K562 (cell line): ENCODE measurements around the gene FAM180B. TPM values are rescaled to one million over a fixed set of nuclear protein-coding genes. Genes with fewer than 3 reads are reported as not detected.

ENCODE experiments used
- ATAC-seq: fragments of 200-7000 bp; cut with Tn5 transposase; 3 replicates; pipeline ENCODE4 v1.9.1; 2020; ENCODE audit warnings: moderate library complexity
- BruUV-seq: library from RNA; stranded (reverse); fragments of 400-500 nt; replicated peaks from 2 replicates; lab custom pipeline; 2021; lab: Mats Ljungman, UMichigan
- CTCF ChIA-PET: fragments of 300-600 bp; formaldehyde crosslinking; extraction: SDS; loops from one replicate; lab custom pipeline; 2021; ENCODE audit warnings: low intra/inter-chr PET ratio; lab: Yijun Ruan, JAX
- POLR2A ChIA-PET: fragments of 300-600, 350-650 bp; sonication (Branson Sonifier 250); formaldehyde crosslinking; extraction: SDS; loops from one replicate; lab custom pipeline; 2021; ENCODE audit warnings: antibody characterized with exemption, inconsistent platforms; lab: Yijun Ruan, JAX
- DNase-seq, 4 experiments: peaks; one replicate each; pipeline versions ENCODE4 v3.0.0 to v3.0.0-alpha.2; 2011 to 2018; ENCODE audit warnings: low spot score in 3 of 4, mixed read lengths in 3 of 4; ENCODE audit errors: extremely low read depth in 1 of 4
- FAIRE-seq: peaks from 2 replicates; lab custom pipeline; 2011; peaks lifted over from hg19 to GRCh38; lab: Jason Lieb, UNC
- H2AFZ ChIP-seq: 2 replicates; pipeline ENCODE4 v1.6.0; 2011; ENCODE audit warnings: low read depth, low read length, control low read depth, inconsistent platforms
- H3K27ac ChIP-seq: fragments of 200-600 bp; 3 replicates; pipeline ENCODE4 v1.8.0; 2011; ENCODE audit warnings: low read depth, mild to moderate bottlenecking, control low read depth, inconsistent platforms, low read length, moderate library complexity, mixed read lengths; ENCODE audit errors: extremely low read depth
- H3K27me3 ChIP-seq, 2 experiments: fragments of 300-600 bp in 1 of 2; 2 replicates in 1 of 2; 3 replicates in 1 of 2; pipeline versions ENCODE4 v1.6.0 to v1.8.0; 2011; ENCODE audit warnings: inconsistent platforms in 2 of 2, low read length in 2 of 2, mild to moderate bottlenecking in 1 of 2, mixed read lengths in 1 of 2, moderate library complexity in 1 of 2; ENCODE audit not compliant: control insufficient read depth in 2 of 2, insufficient read depth in 2 of 2
- H3K36me3 ChIP-seq: fragments of 300-600 bp; 3 replicates; pipeline ENCODE4 v1.8.0; 2011; ENCODE audit warnings: mild to moderate bottlenecking, low read length, inconsistent platforms; ENCODE audit not compliant: control insufficient read depth, insufficient read depth
- H3K4me1 ChIP-seq, 2 experiments: fragments of 200-600 bp in 1 of 2; replicated peaks in 1 of 2; 2 replicates in 1 of 2; 3 replicates in 1 of 2; pipeline versions ENCODE4 v1.5.1 to v1.8.0; 2011; ENCODE audit warnings: inconsistent platforms in 2 of 2, low read length in 2 of 2, mild to moderate bottlenecking in 1 of 2, mixed read lengths in 1 of 2, moderate library complexity in 1 of 2; ENCODE audit not compliant: control insufficient read depth in 2 of 2, insufficient read depth in 2 of 2
- H3K4me2 ChIP-seq: 2 replicates; pipeline ENCODE4 v1.6.1; 2011; ENCODE audit warnings: low read length, control low read depth, inconsistent platforms, mixed read lengths; ENCODE audit not compliant: insufficient read depth
- H3K4me3 ChIP-seq: fragments of 200-600 bp; sonication (generic), shearing (Covaris generic); 2 replicates; pipeline ENCODE4 v1.5.1; 2016; ENCODE audit warnings: control low read depth, inconsistent platforms
- H3K79me2 ChIP-seq: fragments of 200-600 bp; 3 replicates; pipeline ENCODE4 v1.8.0; 2011; ENCODE audit warnings: low read length, inconsistent platforms; ENCODE audit not compliant: control insufficient read depth, insufficient read depth
- H3K9ac ChIP-seq, 2 experiments: 2 replicates each; pipeline versions ENCODE4 v1.6.0 to v1.6.1; 2011; ENCODE audit warnings: low read depth in 2 of 2, low read length in 2 of 2, control low read depth in 1 of 2, inconsistent platforms in 1 of 2, mild to moderate bottlenecking in 1 of 2, mixed read lengths in 1 of 2; ENCODE audit not compliant: insufficient read depth in 1 of 2
- H3K9me1 ChIP-seq: one replicate; pipeline ENCODE4 v1.6.0; 2011; ENCODE audit warnings: inconsistent platforms, mild to moderate bottlenecking, low read length, moderate library complexity; ENCODE audit not compliant: control insufficient read depth, insufficient read depth
- H3K9me3 ChIP-seq: replicated peaks from 2 replicates; pipeline ENCODE4 v1.5.1; 2011; ENCODE audit warnings: low read depth, low read length, inconsistent platforms; ENCODE audit not compliant: control insufficient read depth, insufficient read depth
- H4K20me1 ChIP-seq: replicated peaks from 2 replicates; pipeline ENCODE4 v1.6.1; 2011; ENCODE audit warnings: low read length, inconsistent platforms, mixed read lengths; ENCODE audit not compliant: control insufficient read depth, insufficient read depth
- ARID1B ChIP-seq: fragments of 450-650 bp; IDR thresholded peaks from 2 replicates; pipeline ENCODE4 v1.6.1; 2016; ENCODE audit warnings: antibody characterized with exemption, mild to moderate bottlenecking, inconsistent platforms
- BMI1 ChIP-seq: fragments of 150-350 bp; IDR thresholded peaks from 2 replicates; pipeline ENCODE4 v1.6.1; 2014; ENCODE audit warnings: low read length
- CREB1 ChIP-seq, 2 experiments: sonication (generic) in 1 of 2; formaldehyde crosslinking in 1 of 2; IDR thresholded peaks; 2 replicates each; pipeline versions ENCODE4 v1.6.1 to v1.8.0; 2012 to 2022; ENCODE audit warnings: inconsistent platforms in 1 of 2, mild to moderate bottlenecking in 1 of 2, missing genetic modification reagents in 1 of 2, moderate library complexity in 1 of 2
- MYNN ChIP-seq, 2 experiments: sonication (generic); formaldehyde crosslinking in 1 of 2; IDR thresholded peaks; 2 replicates each; pipeline versions ENCODE4 v1.5.0 to v1.6.1; 2016 to 2020; ENCODE audit warnings: antibody characterized with exemption in 1 of 2, missing genetic modification reagents in 1 of 2
- NRF1 ChIP-seq, 2 experiments: fragments of 450-650 bp; IDR thresholded peaks in 1 of 2; conservative IDR thresholded peaks in 1 of 2; 2 replicates each; pipeline ENCODE4 v1.6.1; 2014; ENCODE audit warnings: mild to moderate bottlenecking in 2 of 2
- TAL1 ChIP-seq: fragments of 450-650 bp; IDR thresholded peaks from 2 replicates; pipeline ENCODE4 v1.6.1; 2016; ENCODE audit warnings: mild to moderate bottlenecking
- ZNF174 ChIP-seq: fragments of 250-450 bp; sonication (Bioruptor Pico); IDR thresholded peaks from 2 replicates; pipeline ENCODE4 v1.4.0; 2020; ENCODE audit warnings: mild to moderate bottlenecking
- WGBS: fragments of 100-300 bp; shearing (Covaris generic); methylation state at CpG from one replicate; pipeline ENCODE4 v1.1.6; 2016; ENCODE audit warnings: low coverage, mixed read lengths; ENCODE audit not compliant: insufficient coverage; ENCODE audit errors: missing lambda C conversion rate; 5-methylcytosine and 5-hydroxymethylcytosine counted together
- in situ Hi-C: fragments of 300-500 bp; cut with MboI; formaldehyde crosslinking; loops from 4 replicates; pipeline ENCODE4 v1.15.0; 2018; ENCODE audit warnings: inconsistent platforms, mixed read lengths
- intact Hi-C: fragments of 100-400 bp; cut with micrococcal nuclease; formaldehyde crosslinking; loops from 2 replicates; pipeline ENCODE4 v1.14.2; 2022
- polyA plus RNA-seq, 8 experiments: library from polyadenylated mRNA; depleted of rRNA in 4 of 8; stranded (reverse) in 5 of 8; unstranded in 3 of 8; fragments of >200 nt; fragmentation: Nextera tagmentation in 2 of 8; fragmentation: Illumina TruSeq in 1 of 8; extraction: Ambion mirVana in 2 of 8; extraction: Trizol in 1 of 8; gene quantifications; 2 replicates each; pipeline versions ENCODE4 v1.2.1 to v1.2.3, GENCODE V29; 2011 to 2014; ENCODE audit warnings: inconsistent platforms in 1 of 8, missing spikeins in 1 of 8
- total RNA-seq, 7 experiments: library from RNA; depleted of rRNA in 6 of 7; stranded (reverse); fragments of >200 nt in 6 of 7; fragmentation: Illumina TruSeq in 2 of 7; extraction: Trizol in 2 of 7; gene quantifications; 2 replicates each; pipeline versions ENCODE4 v1.2.1 to v1.2.3, GENCODE V29; 2011 to 2021; ENCODE audit warnings: low replicate concordance in 1 of 7
- TF ChIP-seq, protein P1 (sequence below): fragments of 450-650 bp; IDR thresholded peaks from 2 replicates; pipeline ENCODE4 v1.6.1; 2016; ENCODE audit warnings: missing biosample characterization, missing genetic modification characterization
- TF ChIP-seq, protein P2 (sequence below): sonication (generic); formaldehyde crosslinking; IDR thresholded peaks from 2 replicates; pipeline ENCODE4 v1.9.0; 2022; ENCODE audit warnings: mild to moderate bottlenecking, missing genetic modification reagents

FAM180B gene
- total and polyA plus RNA-seq, 9 of the 15 experiments (the other 6 are each of a cell fraction or from before 2014, with no cell fraction given), result 0.05 to 0.14 TPM; not detected in 7

DNA sequence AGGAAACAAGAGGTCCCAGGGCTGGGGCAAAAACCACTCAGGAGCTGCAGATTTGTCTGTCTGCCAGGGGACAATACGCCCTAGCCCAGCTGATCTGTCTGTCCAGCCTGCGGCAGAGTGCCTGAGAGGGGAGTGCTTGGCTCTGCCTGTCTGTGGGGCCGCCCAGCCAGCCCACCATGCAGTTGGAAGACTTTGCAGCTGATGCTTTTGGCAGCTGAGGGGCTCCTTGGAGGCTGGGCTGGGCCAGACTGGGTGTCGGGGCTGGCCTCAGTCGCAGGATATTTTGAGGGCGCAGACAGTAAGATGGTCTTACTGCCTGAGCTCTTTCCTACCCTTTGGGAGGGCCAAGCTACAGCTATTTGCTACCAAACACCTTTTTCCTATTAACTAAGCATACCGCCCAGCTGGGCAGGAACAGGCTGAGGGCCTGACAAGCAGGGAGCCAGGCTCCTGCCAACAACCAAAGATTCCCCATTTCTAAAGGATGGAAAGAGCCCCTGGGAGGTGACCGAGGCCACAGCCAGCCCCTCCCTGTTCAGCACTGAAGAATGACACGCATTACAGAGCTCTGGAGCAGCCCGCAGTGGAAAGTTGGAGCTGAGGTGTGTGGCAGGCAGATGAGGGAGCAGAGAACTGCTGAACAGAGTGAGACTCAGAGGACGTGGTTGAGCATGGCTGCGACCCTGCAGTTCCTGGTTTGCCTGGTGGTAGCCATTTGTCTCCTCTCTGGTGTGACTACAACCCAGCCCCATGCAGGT lies at the start of gene FAM180B (continued):
- TF ChIP-seq, protein P1, sequence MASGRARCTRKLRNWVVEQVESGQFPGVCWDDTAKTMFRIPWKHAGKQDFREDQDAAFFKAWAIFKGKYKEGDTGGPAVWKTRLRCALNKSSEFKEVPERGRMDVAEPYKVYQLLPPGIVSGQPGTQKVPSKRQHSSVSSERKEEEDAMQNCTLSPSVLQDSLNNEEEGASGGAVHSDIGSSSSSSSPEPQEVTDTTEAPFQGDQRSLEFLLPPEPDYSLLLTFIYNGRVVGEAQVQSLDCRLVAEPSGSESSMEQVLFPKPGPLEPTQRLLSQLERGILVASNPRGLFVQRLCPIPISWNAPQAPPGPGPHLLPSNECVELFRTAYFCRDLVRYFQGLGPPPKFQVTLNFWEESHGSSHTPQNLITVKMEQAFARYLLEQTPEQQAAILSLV, result no peak

DNA sequence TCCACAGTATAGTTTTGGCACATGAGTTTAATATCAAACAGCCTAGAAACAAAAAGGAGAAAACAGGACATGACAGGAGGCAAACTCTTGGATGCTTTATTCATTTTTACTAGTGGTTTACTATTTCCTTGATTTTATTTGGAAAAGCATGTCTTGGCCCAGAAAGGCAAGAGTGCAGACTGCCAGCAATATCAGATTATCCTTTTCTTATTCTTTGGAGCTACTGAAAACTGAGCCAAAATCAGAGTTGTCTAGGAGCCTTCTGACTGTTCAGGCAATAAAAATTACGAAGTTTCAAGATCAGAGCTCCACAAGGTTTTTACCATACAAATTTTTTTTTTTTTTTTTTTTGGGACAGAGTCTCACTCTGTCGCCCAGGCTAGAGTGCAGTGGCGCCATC lies 49.6 kb upstream of the FAM180B start:
- ATAC-seq (no peak), DNase-seq (no peak), FAIRE-seq (no peak)
- Histone ChIP-seq H3K27ac (no peak overlapping the region), H3K4me3 (no peak overlapping the region), H3K27me3 (no peaks in the 10 kb centered on the region), H2AFZ (no peak overlapping the region), H4K20me1 (peaks cover 24% of the 10 kb centered on the region), H3K9me3 (no peaks in the 10 kb centered on the region), H3K9me1 (no peaks in the 10 kb centered on the region), H3K9ac (no peak overlapping the region), H3K36me3 (peaks cover 24% of the 10 kb centered on the region; the same call in 2 of the 3 replicates), H3K4me1 (peaks cover 4 to 10% of the 10 kb centered on the region in 2 experiments; a peak in 3 of 5 replicates), H3K79me2 (peaks cover 99% of the 10 kb centered on the region), H3K4me2 (no peak overlapping the region)
- ChIA-PET POLR2A (interaction anchor here (0.8 to 1.5 kb wide), 6 partner anchors 8 to 28 kb away, joined by 3 to 9 read pairs (median 5); partner anchors contain the start of gene PTPMT1), CTCF (no interaction called here)
- 91% methylated on average over 2 of the region's 3 CpGs for WGBS
- intact Hi-C loops, result no loop called here
- BruUV-seq, result no TSS peak
- in situ Hi-C loops, result no loop called here
- TF ChIP-seq, protein P2, sequence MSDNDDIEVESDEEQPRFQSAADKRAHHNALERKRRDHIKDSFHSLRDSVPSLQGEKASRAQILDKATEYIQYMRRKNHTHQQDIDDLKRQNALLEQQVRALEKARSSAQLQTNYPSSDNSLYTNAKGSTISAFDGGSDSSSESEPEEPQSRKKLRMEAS (CRISPR knock-in tag), result no peak
- no peak for TF ChIP-seq TAL1
- no peak for TF ChIP-seq ARID1B
- no peak for TF ChIP-seq CREB1 (IDR thresholded peaks at IDR 0.05)
- no peak for TF ChIP-seq CREB1 (CRISPR knock-in tag; IDR thresholded peaks at IDR 0.05)
- no peak for TF ChIP-seq ZNF174
- no peak for TF ChIP-seq MYNN (IDR thresholded peaks at IDR 0.05)
- no peak for TF ChIP-seq MYNN (CRISPR knock-in tag; IDR thresholded peaks at IDR 0.05)
- no peak for TF ChIP-seq BMI1
- TF ChIP-seq NRF1 (conservative IDR thresholded peaks at IDR 0.05 in 1 of 2, IDR thresholded peaks at IDR 0.05 in 1 of 2), result no peak
